Upper lobe of left lung (tissue), 4 donors: ENCODE measurements around the gene C13orf46.

Experiments
- POLR2AphosphoS5 ChIP-seq, 2 donors: sonication (generic); formaldehyde crosslinking; IDR thresholded peaks; one replicate each; pipeline ENCODE4 v1.5.1; 2017; ENCODE audit warnings: antibody characterized with exemption in 2 of 2
- TF ChIP-seq, protein P1 (sequence below), 6 experiments: fragments of 450-650 bp in 4 of 6; fragments of 200-600 bp in 2 of 6; sonication (generic) in 2 of 6; IDR thresholded peaks; one replicate each; pipeline ENCODE4 v1.5.1; 2016 to 2019; ENCODE audit warnings: antibody characterized with exemption in 6 of 6

DNA sequence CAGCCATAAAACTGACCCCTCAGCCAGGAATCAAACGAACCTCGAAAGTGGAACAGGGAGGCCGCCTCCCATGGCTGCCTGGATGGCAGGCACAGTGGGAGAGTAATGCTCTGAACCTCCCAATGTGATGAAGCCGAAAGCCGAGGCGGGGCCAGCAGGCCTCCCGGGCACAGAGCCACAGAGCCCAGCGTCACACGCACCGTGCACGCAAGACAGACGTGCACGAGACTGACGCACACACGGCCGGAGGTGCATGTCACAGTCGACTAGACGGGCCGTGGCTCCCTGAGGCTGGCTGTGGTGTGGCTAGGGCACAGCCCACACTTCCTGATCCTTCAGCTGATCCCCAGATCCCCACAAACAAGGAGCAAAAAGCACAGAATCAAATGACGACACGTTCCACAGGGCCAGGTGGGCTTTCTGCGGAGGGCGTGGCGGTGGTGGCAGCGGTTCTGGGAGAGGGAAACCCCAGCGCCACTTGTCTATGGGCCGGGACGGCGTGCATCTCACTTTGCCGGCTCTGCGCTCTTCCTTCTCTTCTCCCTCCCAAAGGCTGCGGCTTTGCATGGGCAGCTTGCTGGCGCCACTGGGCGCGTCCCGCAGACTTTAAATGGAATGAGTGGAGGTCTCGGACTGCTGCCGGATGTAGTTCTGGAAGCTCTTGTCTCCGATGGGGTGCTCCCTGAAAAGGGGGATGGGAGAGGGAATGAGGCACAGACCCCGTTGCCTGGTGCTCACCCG lies 5.0 kb upstream of the C13orf46 start:
- TF ChIP-seq, protein P1, sequence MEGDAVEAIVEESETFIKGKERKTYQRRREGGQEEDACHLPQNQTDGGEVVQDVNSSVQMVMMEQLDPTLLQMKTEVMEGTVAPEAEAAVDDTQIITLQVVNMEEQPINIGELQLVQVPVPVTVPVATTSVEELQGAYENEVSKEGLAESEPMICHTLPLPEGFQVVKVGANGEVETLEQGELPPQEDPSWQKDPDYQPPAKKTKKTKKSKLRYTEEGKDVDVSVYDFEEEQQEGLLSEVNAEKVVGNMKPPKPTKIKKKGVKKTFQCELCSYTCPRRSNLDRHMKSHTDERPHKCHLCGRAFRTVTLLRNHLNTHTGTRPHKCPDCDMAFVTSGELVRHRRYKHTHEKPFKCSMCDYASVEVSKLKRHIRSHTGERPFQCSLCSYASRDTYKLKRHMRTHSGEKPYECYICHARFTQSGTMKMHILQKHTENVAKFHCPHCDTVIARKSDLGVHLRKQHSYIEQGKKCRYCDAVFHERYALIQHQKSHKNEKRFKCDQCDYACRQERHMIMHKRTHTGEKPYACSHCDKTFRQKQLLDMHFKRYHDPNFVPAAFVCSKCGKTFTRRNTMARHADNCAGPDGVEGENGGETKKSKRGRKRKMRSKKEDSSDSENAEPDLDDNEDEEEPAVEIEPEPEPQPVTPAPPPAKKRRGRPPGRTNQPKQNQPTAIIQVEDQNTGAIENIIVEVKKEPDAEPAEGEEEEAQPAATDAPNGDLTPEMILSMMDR (IDR thresholded peaks at IDR 0.05), result no peak
- TF ChIP-seq POLR2AphosphoS5 (IDR thresholded peaks at IDR 0.05), result no peak
